AG10803 (cell line): ENCODE data around the gene ACE2.

Source experiments
- DNase-seq: peaks from one replicate; pipeline ENCODE4 v3.0.0; 2010; ENCODE audit warnings: low read depth
- H3K4me3 ChIP-seq: 2 replicates; pipeline ENCODE4 v1.5.1; 2011; ENCODE audit warnings: mild to moderate bottlenecking, low read length, control low read depth
- CTCF ChIP-seq: conservative IDR thresholded peaks from 2 replicates; pipeline ENCODE4 v1.5.1; 2011; ENCODE audit warnings: mild to moderate bottlenecking, low read length, control low read depth, inconsistent platforms

The ACE2 gene

GRCh38 chrX:15631637-15632036 is 30.9 kb upstream of the ACE2 start:
- no peak overlapping the region for H3K4me3 ChIP-seq
- TF ChIP-seq CTCF = no peak
- no peak for DNase-seq

GRCh38 chrX:15623054-15623453 is 22.3 kb upstream of the ACE2 start:
- TF ChIP-seq CTCF = no peak
- no peak for DNase-seq
- no peak overlapping the region for H3K4me3 ChIP-seq

GRCh38 chrX:15619053-15619755 is 18.4 kb upstream of the ACE2 start:
- no peak overlapping the region for H3K4me3 ChIP-seq
- TF ChIP-seq CTCF = no peak
- DNase-seq = peak; percentile 0

GRCh38 chrX:15617111-15617510 is 16.4 kb upstream of the ACE2 start:
- DNase-seq = no peak
- no peak for TF ChIP-seq CTCF
- H3K4me3 ChIP-seq = no peak overlapping the region

- no peak overlapping the region for H3K4me3 ChIP-seq
- DNase-seq = no peak
- TF ChIP-seq CTCF = no peak
Observed at GRCh38 chrX:15616531-15616930, 15.8 kb upstream of the ACE2 start.

- TF ChIP-seq CTCF = no peak
- no peak overlapping the region for H3K4me3 ChIP-seq
- no peak for DNase-seq
Observed at GRCh38 chrX:15607067-15607466, 6.3 kb upstream of the ACE2 start.

GRCh38 chrX:15606136-15606535 is 5.4 kb upstream of the ACE2 start:
- no peak for DNase-seq
- no peak for TF ChIP-seq CTCF
- no peak overlapping the region for H3K4me3 ChIP-seq
